HL-60 (cell line): ENCODE results near the gene ZNF181.

Experiments
- DNase-seq, 2 experiments: peaks; one replicate each; pipeline ENCODE4 v3.0.0-alpha.2; 2010 to 2020; ENCODE audit warnings: low read depth in 1 of 2, low spot score in 1 of 2
- H3K27ac ChIP-seq: fragments of 250-450 bp; sonication (Bioruptor Pico); replicated peaks from 2 replicates; pipeline ENCODE4 v1.5.1; 2020; ENCODE audit warnings: mild to moderate bottlenecking, moderate library complexity
- H3K27me3 ChIP-seq: fragments of 250-450 bp; sonication (Bioruptor Pico); 2 replicates; pipeline ENCODE4 v1.5.1; 2021; ENCODE audit warnings: mild to moderate bottlenecking, moderate library complexity; ENCODE audit not compliant: insufficient read depth, poor library complexity, severe bottlenecking
- H3K4me3 ChIP-seq: replicated peaks from 2 replicates; pipeline ENCODE4 v1.5.1; 2011; ENCODE audit warnings: mild to moderate bottlenecking, control low read depth, low read length; ENCODE audit not compliant: insufficient read depth
- CTCF ChIP-seq: IDR thresholded peaks from one replicate; pipeline ENCODE4 v1.5.1; 2011; ENCODE audit warnings: low read length, control low read depth, inconsistent platforms; ENCODE audit not compliant: insufficient read depth
- GABPA ChIP-seq: IDR thresholded peaks from 2 replicates; pipeline ENCODE4 v1.6.1; 2012; ENCODE audit warnings: low read depth
- POLR2AphosphoS5 ChIP-seq: IDR thresholded peaks from 2 replicates; pipeline ENCODE4 v1.6.1; 2012; ENCODE audit warnings: low read depth
- REST ChIP-seq: IDR thresholded peaks from 2 replicates; pipeline ENCODE4 v1.6.1; 2012; ENCODE audit warnings: low read depth; ENCODE audit not compliant: insufficient replicate concordance
- SPI1 ChIP-seq: IDR thresholded peaks from 2 replicates; pipeline ENCODE4 v1.6.1; 2012; ENCODE audit warnings: low read depth, mild to moderate bottlenecking, borderline replicate concordance

The ZNF181 gene

GRCh38 chr19:34688592-34688991 lies 45.5 kb upstream of the ZNF181 start:
- H3K27ac ChIP-seq: no peak overlapping the region
- no peak overlapping the region for H3K4me3 ChIP-seq
- no peak for DNase-seq
- TF ChIP-seq POLR2AphosphoS5 (no peak), SPI1 (no peak), GABPA (no peak), REST (no peak), CTCF (no peak)
- H3K27me3 ChIP-seq: no peaks in the 10 kb centered on the region

- no peaks in the 10 kb centered on the region for H3K27me3 ChIP-seq
- DNase-seq: no peak
- no peak for TF ChIP-seq CTCF
- no peak for TF ChIP-seq GABPA
- no peak for TF ChIP-seq SPI1
- no peak for TF ChIP-seq POLR2AphosphoS5
- no peak for TF ChIP-seq REST
- H3K4me3 ChIP-seq: no peak overlapping the region
- no peak overlapping the region for H3K27ac ChIP-seq
Observed at GRCh38 chr19:34690372-34690771, 43.7 kb upstream of the ZNF181 start.

- no peak for DNase-seq
- TF ChIP-seq REST (no peak), POLR2AphosphoS5 (no peak), CTCF (no peak), GABPA (no peak), SPI1 (no peak)
- H3K27ac ChIP-seq: no peak overlapping the region
- no peaks in the 10 kb centered on the region for H3K27me3 ChIP-seq
- H3K4me3 ChIP-seq: no peak overlapping the region
Observed at GRCh38 chr19:34692549-34692948, 41.5 kb upstream of the ZNF181 start.
